K562 (cell line): ENCODE data around the gene BPNT1. TPM values are rescaled to one million over a fixed set of nuclear protein-coding genes. Genes with fewer than 3 reads are reported as not detected.

ENCODE experiments used
- ATAC-seq: fragments of 200-7000 bp; cut with Tn5 transposase; 3 replicates; pipeline ENCODE4 v1.9.1; 2020; ENCODE audit warnings: moderate library complexity
- BruUV-seq: library from RNA; stranded (reverse); fragments of 400-500 nt; replicated peaks from 2 replicates; lab custom pipeline; 2021; lab: Mats Ljungman, UMichigan
- CTCF ChIA-PET: fragments of 300-600 bp; formaldehyde crosslinking; extraction: SDS; loops from one replicate; lab custom pipeline; 2021; ENCODE audit warnings: low intra/inter-chr PET ratio; lab: Yijun Ruan, JAX
- POLR2A ChIA-PET: fragments of 300-600, 350-650 bp; sonication (Branson Sonifier 250); formaldehyde crosslinking; extraction: SDS; loops from one replicate; lab custom pipeline; 2021; ENCODE audit warnings: antibody characterized with exemption, inconsistent platforms; lab: Yijun Ruan, JAX
- DNase-seq, 4 experiments: peaks; one replicate each; pipeline versions ENCODE4 v3.0.0 to v3.0.0-alpha.2; 2011 to 2018; ENCODE audit warnings: low spot score in 3 of 4, mixed read lengths in 3 of 4; ENCODE audit errors: extremely low read depth in 1 of 4
- FAIRE-seq: peaks from 2 replicates; lab custom pipeline; 2011; peaks lifted over from hg19 to GRCh38; lab: Jason Lieb, UNC
- H2AFZ ChIP-seq: 2 replicates; pipeline ENCODE4 v1.6.0; 2011; ENCODE audit warnings: low read depth, low read length, control low read depth, inconsistent platforms
- H3K27ac ChIP-seq: fragments of 200-600 bp; 3 replicates; pipeline ENCODE4 v1.8.0; 2011; ENCODE audit warnings: low read depth, mild to moderate bottlenecking, control low read depth, inconsistent platforms, low read length, moderate library complexity, mixed read lengths; ENCODE audit errors: extremely low read depth
- H3K27me3 ChIP-seq, 2 experiments: fragments of 300-600 bp in 1 of 2; 2 replicates in 1 of 2; 3 replicates in 1 of 2; pipeline versions ENCODE4 v1.6.0 to v1.8.0; 2011; ENCODE audit warnings: inconsistent platforms in 2 of 2, low read length in 2 of 2, mild to moderate bottlenecking in 1 of 2, mixed read lengths in 1 of 2, moderate library complexity in 1 of 2; ENCODE audit not compliant: control insufficient read depth in 2 of 2, insufficient read depth in 2 of 2
- H3K36me3 ChIP-seq: fragments of 300-600 bp; 3 replicates; pipeline ENCODE4 v1.8.0; 2011; ENCODE audit warnings: mild to moderate bottlenecking, low read length, inconsistent platforms; ENCODE audit not compliant: control insufficient read depth, insufficient read depth
- H3K4me1 ChIP-seq, 2 experiments: fragments of 200-600 bp in 1 of 2; replicated peaks in 1 of 2; 2 replicates in 1 of 2; 3 replicates in 1 of 2; pipeline versions ENCODE4 v1.5.1 to v1.8.0; 2011; ENCODE audit warnings: inconsistent platforms in 2 of 2, low read length in 2 of 2, mild to moderate bottlenecking in 1 of 2, mixed read lengths in 1 of 2, moderate library complexity in 1 of 2; ENCODE audit not compliant: control insufficient read depth in 2 of 2, insufficient read depth in 2 of 2
- H3K4me2 ChIP-seq: 2 replicates; pipeline ENCODE4 v1.6.1; 2011; ENCODE audit warnings: low read length, control low read depth, inconsistent platforms, mixed read lengths; ENCODE audit not compliant: insufficient read depth
- H3K4me3 ChIP-seq: fragments of 200-600 bp; sonication (generic), shearing (Covaris generic); 2 replicates; pipeline ENCODE4 v1.5.1; 2016; ENCODE audit warnings: control low read depth, inconsistent platforms
- H3K79me2 ChIP-seq: fragments of 200-600 bp; 3 replicates; pipeline ENCODE4 v1.8.0; 2011; ENCODE audit warnings: low read length, inconsistent platforms; ENCODE audit not compliant: control insufficient read depth, insufficient read depth
- H3K9ac ChIP-seq, 2 experiments: 2 replicates each; pipeline versions ENCODE4 v1.6.0 to v1.6.1; 2011; ENCODE audit warnings: low read depth in 2 of 2, low read length in 2 of 2, control low read depth in 1 of 2, inconsistent platforms in 1 of 2, mild to moderate bottlenecking in 1 of 2, mixed read lengths in 1 of 2; ENCODE audit not compliant: insufficient read depth in 1 of 2
- H3K9me1 ChIP-seq: one replicate; pipeline ENCODE4 v1.6.0; 2011; ENCODE audit warnings: inconsistent platforms, mild to moderate bottlenecking, low read length, moderate library complexity; ENCODE audit not compliant: control insufficient read depth, insufficient read depth
- H3K9me3 ChIP-seq: replicated peaks from 2 replicates; pipeline ENCODE4 v1.5.1; 2011; ENCODE audit warnings: low read depth, low read length, inconsistent platforms; ENCODE audit not compliant: control insufficient read depth, insufficient read depth
- H4K20me1 ChIP-seq: replicated peaks from 2 replicates; pipeline ENCODE4 v1.6.1; 2011; ENCODE audit warnings: low read length, inconsistent platforms, mixed read lengths; ENCODE audit not compliant: control insufficient read depth, insufficient read depth
- CBX8 ChIP-seq: fragments of 200-600 bp; sonication (generic); IDR thresholded peaks from 2 replicates; pipeline ENCODE4 v1.6.1; 2012; ENCODE audit warnings: borderline replicate concordance, mixed run types, low read depth, mild to moderate bottlenecking, moderate library complexity, mixed read lengths, low read length, control low read depth, inconsistent platforms; ENCODE audit not compliant: poor library complexity, severe bottlenecking; ENCODE audit errors: extremely low read depth
- IRF2 ChIP-seq: sonication (generic); formaldehyde crosslinking; IDR thresholded peaks from 2 replicates; pipeline ENCODE4 v1.8.1; 2022; ENCODE audit warnings: mild to moderate bottlenecking, missing genetic modification reagents
- KDM2B ChIP-seq: fragments of 250-450 bp; sonication (Bioruptor Pico); IDR thresholded peaks from 2 replicates; pipeline ENCODE4 v1.8.0; 2021; ENCODE audit warnings: mild to moderate bottlenecking, moderate library complexity
- MAFF ChIP-seq: IDR thresholded peaks from 2 replicates; pipeline ENCODE4 v1.6.1; 2012; ENCODE audit warnings: low read length, improper control_type of control experiment
- MTA2 ChIP-seq: fragments of 450-650 bp; IDR thresholded peaks from 2 replicates; pipeline ENCODE4 v1.6.1; 2016; ENCODE audit warnings: low read depth
- MXI1 ChIP-seq: IDR thresholded peaks from 2 replicates; pipeline ENCODE4 v1.6.1; 2011; ENCODE audit warnings: low read depth, mild to moderate bottlenecking, improper control_type of control experiment, low read length
- PYGO2 ChIP-seq: fragments of 450-650 bp; IDR thresholded peaks from 2 replicates; pipeline ENCODE4 v1.6.1; 2016; ENCODE audit warnings: mild to moderate bottlenecking, missing genetic modification characterization, moderate library complexity, missing compliant biosample characterization
- STAT5B ChIP-seq: fragments of 250-450 bp; sonication (Bioruptor Pico); IDR thresholded peaks from 2 replicates; pipeline ENCODE4 v1.8.0; 2021; ENCODE audit warnings: mild to moderate bottlenecking, inconsistent platforms
- ZNF12 ChIP-seq: sonication (generic); formaldehyde crosslinking; IDR thresholded peaks from 2 replicates; pipeline ENCODE4 v1.4.0; 2020; ENCODE audit warnings: mild to moderate bottlenecking, missing genetic modification reagents
- ZNF830 ChIP-seq: fragments of 250-450 bp; sonication (Bioruptor Pico); IDR thresholded peaks from 2 replicates; pipeline ENCODE4 v1.5.0; 2021; ENCODE audit warnings: mild to moderate bottlenecking
- WGBS: fragments of 100-300 bp; shearing (Covaris generic); methylation state at CpG from one replicate; pipeline ENCODE4 v1.1.6; 2016; ENCODE audit warnings: low coverage, mixed read lengths; ENCODE audit not compliant: insufficient coverage; ENCODE audit errors: missing lambda C conversion rate; 5-methylcytosine and 5-hydroxymethylcytosine counted together
- in situ Hi-C: fragments of 300-500 bp; cut with MboI; formaldehyde crosslinking; loops from 4 replicates; pipeline ENCODE4 v1.15.0; 2018; ENCODE audit warnings: inconsistent platforms, mixed read lengths
- intact Hi-C: fragments of 100-400 bp; cut with micrococcal nuclease; formaldehyde crosslinking; loops from 2 replicates; pipeline ENCODE4 v1.14.2; 2022
- polyA plus RNA-seq, 8 experiments: library from polyadenylated mRNA; depleted of rRNA in 4 of 8; stranded (reverse) in 5 of 8; unstranded in 3 of 8; fragments of >200 nt; fragmentation: Nextera tagmentation in 2 of 8; fragmentation: Illumina TruSeq in 1 of 8; extraction: Ambion mirVana in 2 of 8; extraction: Trizol in 1 of 8; gene quantifications; 2 replicates each; pipeline versions ENCODE4 v1.2.1 to v1.2.3, GENCODE V29; 2011 to 2014; ENCODE audit warnings: inconsistent platforms in 1 of 8, missing spikeins in 1 of 8
- total RNA-seq, 7 experiments: library from RNA; depleted of rRNA in 6 of 7; stranded (reverse); fragments of >200 nt in 6 of 7; fragmentation: Illumina TruSeq in 2 of 7; extraction: Trizol in 2 of 7; gene quantifications; 2 replicates each; pipeline versions ENCODE4 v1.2.1 to v1.2.3, GENCODE V29; 2011 to 2021; ENCODE audit warnings: low replicate concordance in 1 of 7
- TF ChIP-seq, protein P1 (sequence below): fragments of 200-800 bp; sonication (Bioruptor generic); IDR thresholded peaks from 2 replicates; pipeline ENCODE4 v1.6.1; 2017; ENCODE audit warnings: missing genetic modification characterization, missing compliant biosample characterization
- TF ChIP-seq, protein P2 (sequence below): sonication (generic); IDR thresholded peaks from 2 replicates; pipeline ENCODE4 v1.6.1; 2016
- TF ChIP-seq, protein P3 (sequence below), 2 experiments: fragments of 450-650 bp in 1 of 2; sonication (generic) in 1 of 2; formaldehyde crosslinking; conservative IDR thresholded peaks; 2 replicates each; pipeline versions ENCODE4 v1.4.0 to v1.8.1; 2020 to 2022; ENCODE audit warnings: mild to moderate bottlenecking in 1 of 2, missing genetic modification reagents in 1 of 2
- TF ChIP-seq, protein P4 (sequence below): fragments of 250-450 bp; sonication (Bioruptor Pico); IDR thresholded peaks from 2 replicates; pipeline ENCODE4 v1.4.0; 2020; ENCODE audit warnings: mild to moderate bottlenecking, moderate library complexity
- TF ChIP-seq, protein P5 (sequence below): IDR thresholded peaks from 2 replicates; pipeline ENCODE4 v1.6.1; 2011; ENCODE audit not compliant: insufficient read length; ENCODE audit errors: extremely low read depth

BPNT1 gene
- total and polyA plus RNA-seq, 9 of the 15 experiments (the other 6 are each of a cell fraction or from before 2014, with no cell fraction given), result 30.2 to 73.8 (median 40.5) TPM

DNA sequence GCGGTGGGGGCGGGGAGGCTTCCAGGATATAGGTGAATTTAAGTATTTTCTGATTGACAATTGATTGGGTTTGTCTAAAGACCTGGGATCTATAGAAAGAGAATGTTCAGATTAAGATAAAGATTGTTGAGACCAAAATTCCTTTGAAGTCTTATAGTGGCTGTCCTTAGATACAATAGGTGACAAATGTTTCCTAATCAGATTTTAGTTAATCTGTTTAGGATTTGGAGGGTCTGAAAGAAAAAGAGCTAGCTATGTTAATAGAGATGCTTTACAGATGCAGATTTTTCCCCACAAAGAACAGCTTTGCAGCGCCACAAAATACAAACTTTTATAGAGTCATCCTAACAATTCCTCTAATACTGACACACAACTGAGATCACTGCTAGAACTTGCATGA is 28.7 kb downstream of the BPNT1 start (continued):
- TF ChIP-seq, protein P1, sequence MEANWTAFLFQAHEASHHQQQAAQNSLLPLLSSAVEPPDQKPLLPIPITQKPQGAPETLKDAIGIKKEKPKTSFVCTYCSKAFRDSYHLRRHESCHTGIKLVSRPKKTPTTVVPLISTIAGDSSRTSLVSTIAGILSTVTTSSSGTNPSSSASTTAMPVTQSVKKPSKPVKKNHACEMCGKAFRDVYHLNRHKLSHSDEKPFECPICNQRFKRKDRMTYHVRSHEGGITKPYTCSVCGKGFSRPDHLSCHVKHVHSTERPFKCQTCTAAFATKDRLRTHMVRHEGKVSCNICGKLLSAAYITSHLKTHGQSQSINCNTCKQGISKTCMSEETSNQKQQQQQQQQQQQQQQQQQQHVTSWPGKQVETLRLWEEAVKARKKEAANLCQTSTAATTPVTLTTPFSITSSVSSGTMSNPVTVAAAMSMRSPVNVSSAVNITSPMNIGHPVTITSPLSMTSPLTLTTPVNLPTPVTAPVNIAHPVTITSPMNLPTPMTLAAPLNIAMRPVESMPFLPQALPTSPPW, result no peak

DNA sequence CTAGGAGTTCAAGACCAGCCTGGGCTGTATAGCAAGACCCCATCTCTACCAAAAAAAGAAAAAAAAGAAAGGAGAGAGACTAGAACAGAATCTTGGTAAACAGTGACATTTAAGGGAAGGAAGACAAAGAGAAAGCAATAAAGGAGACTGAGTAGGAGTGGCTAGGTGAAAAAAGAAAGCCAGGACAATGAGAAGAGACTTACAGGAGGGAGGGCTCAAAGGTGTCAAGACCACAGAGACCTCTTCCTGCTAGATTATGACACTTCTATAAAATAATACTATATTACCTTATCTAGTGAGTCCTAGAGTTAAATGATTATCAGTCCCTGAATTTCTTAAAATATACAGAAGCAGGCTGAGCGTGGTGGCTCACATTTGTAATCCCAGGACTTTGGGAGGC is 33.2 kb downstream of the BPNT1 start:
- Histone ChIP-seq H3K27ac (no peak overlapping the region), H3K27me3 (no peaks in the 10 kb centered on the region), H4K20me1 (no peaks in the 10 kb centered on the region), H3K4me2 (no peak overlapping the region)
- no peak for DNase-seq
- intact Hi-C loops, result no loop called here
- no peak for ATAC-seq
- WGBS, result 72% methylated on average over 1 of the region's 1 CpG
- POLR2A ChIA-PET, result no interaction called here
- TF ChIP-seq, protein P2, sequence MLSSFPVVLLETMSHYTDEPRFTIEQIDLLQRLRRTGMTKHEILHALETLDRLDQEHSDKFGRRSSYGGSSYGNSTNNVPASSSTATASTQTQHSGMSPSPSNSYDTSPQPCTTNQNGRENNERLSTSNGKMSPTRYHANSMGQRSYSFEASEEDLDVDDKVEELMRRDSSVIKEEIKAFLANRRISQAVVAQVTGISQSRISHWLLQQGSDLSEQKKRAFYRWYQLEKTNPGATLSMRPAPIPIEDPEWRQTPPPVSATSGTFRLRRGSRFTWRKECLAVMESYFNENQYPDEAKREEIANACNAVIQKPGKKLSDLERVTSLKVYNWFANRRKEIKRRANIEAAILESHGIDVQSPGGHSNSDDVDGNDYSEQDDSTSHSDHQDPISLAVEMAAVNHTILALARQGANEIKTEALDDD, result no peak
- TF ChIP-seq MXI1, result no peak
- TF ChIP-seq, protein P3, sequence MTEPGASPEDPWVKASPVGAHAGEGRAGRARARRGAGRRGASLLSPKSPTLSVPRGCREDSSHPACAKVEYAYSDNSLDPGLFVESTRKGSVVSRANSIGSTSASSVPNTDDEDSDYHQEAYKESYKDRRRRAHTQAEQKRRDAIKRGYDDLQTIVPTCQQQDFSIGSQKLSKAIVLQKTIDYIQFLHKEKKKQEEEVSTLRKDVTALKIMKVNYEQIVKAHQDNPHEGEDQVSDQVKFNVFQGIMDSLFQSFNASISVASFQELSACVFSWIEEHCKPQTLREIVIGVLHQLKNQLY (CRISPR knock-in tag; conservative IDR thresholded peaks at IDR 0.05), result no peak
- no peak for TF ChIP-seq ZNF830 (CRISPR knock-in tag)
- TF ChIP-seq PYGO2, result no peak
- TF ChIP-seq MTA2, result no peak
- TF ChIP-seq, protein P4, sequence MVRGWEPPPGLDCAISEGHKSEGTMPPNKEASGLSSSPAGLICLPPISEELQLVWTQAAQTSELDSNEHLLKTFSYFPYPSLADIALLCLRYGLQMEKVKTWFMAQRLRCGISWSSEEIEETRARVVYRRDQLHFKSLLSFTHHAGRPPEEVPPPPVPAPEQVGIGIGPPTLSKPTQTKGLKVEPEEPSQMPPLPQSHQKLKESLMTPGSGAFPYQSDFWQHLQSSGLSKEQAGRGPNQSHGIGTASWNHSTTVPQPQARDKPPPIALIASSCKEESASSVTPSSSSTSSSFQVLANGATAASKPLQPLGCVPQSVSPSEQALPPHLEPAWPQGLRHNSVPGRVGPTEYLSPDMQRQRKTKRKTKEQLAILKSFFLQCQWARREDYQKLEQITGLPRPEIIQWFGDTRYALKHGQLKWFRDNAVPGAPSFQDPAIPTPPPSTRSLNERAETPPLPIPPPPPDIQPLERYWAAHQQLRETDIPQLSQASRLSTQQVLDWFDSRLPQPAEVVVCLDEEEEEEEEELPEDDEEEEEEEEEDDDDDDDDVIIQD, result no peak
- TF ChIP-seq CBX8, result no peak
- no peak for TF ChIP-seq KDM2B (CRISPR knock-in tag)
- no peak for TF ChIP-seq STAT5B
- no peak for TF ChIP-seq MAFF
- no peak for TF ChIP-seq ZNF12 (CRISPR knock-in tag)
- TF ChIP-seq, protein P5, sequence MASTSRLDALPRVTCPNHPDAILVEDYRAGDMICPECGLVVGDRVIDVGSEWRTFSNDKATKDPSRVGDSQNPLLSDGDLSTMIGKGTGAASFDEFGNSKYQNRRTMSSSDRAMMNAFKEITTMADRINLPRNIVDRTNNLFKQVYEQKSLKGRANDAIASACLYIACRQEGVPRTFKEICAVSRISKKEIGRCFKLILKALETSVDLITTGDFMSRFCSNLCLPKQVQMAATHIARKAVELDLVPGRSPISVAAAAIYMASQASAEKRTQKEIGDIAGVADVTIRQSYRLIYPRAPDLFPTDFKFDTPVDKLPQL, result no peak
- TF ChIP-seq IRF2 (CRISPR knock-in tag), result no peak
- TF ChIP-seq, all 486 proteins: peak for 0
- peaks cover 14% of the 10 kb centered on the region; the same call in 1 of the 3 replicates for H3K36me3 ChIP-seq
- no peak for FAIRE-seq
- H3K4me3 ChIP-seq, result no peak overlapping the region
- in situ Hi-C loops, result no loop called here
- no peaks in the 10 kb centered on the region for H3K79me2 ChIP-seq
- BruUV-seq, result no TSS peak
- CTCF ChIA-PET, result no interaction called here
- no peaks in the 10 kb centered on the region for H3K9me3 ChIP-seq
- no peak overlapping the region for H2AFZ ChIP-seq
- H3K9ac ChIP-seq, result no peak overlapping the region
- no peaks in the 10 kb centered on the region for H3K4me1 ChIP-seq
- H3K9me1 ChIP-seq, result no peaks in the 10 kb centered on the region
